Subcutaneous adipose tissue (tissue), 4 donors: Measurements from ENCODE around the gene TOM1L1. TPM values are rescaled to one million over a fixed set of nuclear protein-coding genes. Genes with fewer than 3 reads are reported as not detected.

Source experiments
- total RNA-seq, 4 donors: library from RNA; depleted of rRNA; stranded (reverse); fragments of >200 nt; gene quantifications; one replicate each; pipeline ENCODE4 v1.1.0, GENCODE V29; 2016
- TF ChIP-seq, protein P1 (sequence below): fragments of 450-650 bp; IDR thresholded peaks from one replicate; pipeline ENCODE4 v1.5.1; 2016; ENCODE audit warnings: low read depth, mild to moderate bottlenecking, control low read depth, antibody characterized with exemption, moderate library complexity

The TOM1L1 gene
- total RNA-seq, 4 donors from 2014 or later = 10.7 to 15.9 (median 12.4) TPM

- TF ChIP-seq, protein P1, sequence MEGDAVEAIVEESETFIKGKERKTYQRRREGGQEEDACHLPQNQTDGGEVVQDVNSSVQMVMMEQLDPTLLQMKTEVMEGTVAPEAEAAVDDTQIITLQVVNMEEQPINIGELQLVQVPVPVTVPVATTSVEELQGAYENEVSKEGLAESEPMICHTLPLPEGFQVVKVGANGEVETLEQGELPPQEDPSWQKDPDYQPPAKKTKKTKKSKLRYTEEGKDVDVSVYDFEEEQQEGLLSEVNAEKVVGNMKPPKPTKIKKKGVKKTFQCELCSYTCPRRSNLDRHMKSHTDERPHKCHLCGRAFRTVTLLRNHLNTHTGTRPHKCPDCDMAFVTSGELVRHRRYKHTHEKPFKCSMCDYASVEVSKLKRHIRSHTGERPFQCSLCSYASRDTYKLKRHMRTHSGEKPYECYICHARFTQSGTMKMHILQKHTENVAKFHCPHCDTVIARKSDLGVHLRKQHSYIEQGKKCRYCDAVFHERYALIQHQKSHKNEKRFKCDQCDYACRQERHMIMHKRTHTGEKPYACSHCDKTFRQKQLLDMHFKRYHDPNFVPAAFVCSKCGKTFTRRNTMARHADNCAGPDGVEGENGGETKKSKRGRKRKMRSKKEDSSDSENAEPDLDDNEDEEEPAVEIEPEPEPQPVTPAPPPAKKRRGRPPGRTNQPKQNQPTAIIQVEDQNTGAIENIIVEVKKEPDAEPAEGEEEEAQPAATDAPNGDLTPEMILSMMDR = no peak
These were observed 35.9 kb upstream of the TOM1L1 start for GRCh38 chr17:54864636-54865356.

GRCh38 chr17:54867634-54868033, 33.0 kb upstream of the TOM1L1 start:
- TF ChIP-seq, protein P1 = no peak

DNA sequence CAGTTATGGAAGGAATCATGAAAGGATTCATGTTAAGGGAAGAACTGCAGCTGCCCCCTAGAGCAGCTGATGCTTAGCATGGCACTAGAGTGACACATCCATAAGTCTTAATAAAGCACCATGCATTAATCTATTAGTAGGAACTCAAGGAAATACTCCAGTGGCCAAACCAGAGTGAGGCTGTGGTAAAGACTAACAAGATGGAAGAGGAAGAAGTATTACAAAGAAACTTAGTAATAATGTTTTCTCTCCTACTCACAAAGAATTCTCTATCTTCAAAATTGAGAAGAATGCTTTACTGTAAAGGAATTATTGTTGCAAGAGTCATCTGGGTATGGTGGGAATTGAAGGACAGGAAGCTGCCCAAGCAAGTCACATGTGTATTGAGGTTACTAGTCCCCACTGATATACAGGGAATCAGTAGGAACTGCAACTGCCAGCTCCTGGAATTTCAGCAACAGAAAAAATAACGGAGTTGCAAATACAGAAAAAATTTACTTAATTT, 29.9 kb upstream of the TOM1L1 start:
- TF ChIP-seq, protein P1 = no peak

DNA sequence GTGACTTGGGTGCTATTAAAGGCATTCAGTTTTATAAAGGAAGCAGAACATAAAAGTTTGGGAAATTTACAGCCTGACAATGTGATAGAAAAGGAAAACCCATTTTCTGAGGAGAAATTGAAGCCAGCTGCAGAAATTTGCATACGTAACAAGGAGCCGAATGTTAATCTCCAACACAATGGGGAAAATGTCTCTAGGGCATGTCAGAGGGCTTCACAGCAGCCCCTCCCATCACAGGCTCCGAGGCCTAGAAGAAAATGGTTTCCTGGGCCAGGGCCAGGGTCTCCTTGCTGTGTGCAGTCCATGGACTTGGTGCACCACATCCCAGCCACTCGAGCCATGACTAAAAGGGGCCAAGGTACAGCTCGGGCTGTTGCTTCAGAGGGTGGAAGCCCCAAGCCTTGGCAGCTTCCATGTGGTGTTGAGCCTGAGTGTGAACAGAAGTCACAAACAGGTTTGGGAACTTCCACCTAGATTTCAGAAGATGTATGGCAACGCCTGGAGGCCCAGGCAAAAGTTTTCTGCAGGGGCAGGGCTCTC, 23.9 kb upstream of the TOM1L1 start:
- TF ChIP-seq, protein P1 = no peak

DNA sequence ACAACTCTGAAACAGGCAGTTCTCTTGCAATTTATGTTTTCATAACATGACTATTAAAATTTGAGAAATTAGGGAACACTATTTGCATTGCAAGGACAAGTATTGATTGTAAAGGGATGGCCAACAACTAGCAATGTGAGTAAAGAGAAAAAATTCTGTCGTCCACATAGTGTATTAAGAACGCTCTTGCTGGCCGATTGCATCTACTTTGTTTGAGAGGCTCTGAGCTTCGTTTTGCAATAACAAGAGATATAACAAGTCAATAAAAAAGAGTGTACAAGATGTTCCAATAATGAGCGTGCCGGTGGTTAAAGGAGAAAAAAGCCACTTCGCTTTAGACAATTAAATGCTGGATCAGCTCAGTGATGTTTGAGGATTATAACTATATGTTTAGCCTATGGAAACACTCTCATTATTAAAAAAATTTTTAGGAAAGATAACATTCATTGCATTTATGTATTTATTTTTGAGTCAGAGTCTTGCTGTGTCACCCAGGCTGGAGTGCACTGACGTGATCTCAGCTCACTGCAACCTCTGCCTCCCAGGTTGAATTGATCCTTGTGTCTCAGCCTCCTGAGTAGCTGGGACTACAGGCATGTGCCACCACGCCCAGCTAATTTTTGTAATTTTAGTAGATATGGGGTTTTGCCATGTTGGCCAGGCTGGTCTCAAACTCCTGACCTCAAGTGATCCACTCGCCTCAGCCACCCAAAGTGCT, 19.2 kb upstream of the TOM1L1 start:
- TF ChIP-seq, protein P1 = no peak

DNA sequence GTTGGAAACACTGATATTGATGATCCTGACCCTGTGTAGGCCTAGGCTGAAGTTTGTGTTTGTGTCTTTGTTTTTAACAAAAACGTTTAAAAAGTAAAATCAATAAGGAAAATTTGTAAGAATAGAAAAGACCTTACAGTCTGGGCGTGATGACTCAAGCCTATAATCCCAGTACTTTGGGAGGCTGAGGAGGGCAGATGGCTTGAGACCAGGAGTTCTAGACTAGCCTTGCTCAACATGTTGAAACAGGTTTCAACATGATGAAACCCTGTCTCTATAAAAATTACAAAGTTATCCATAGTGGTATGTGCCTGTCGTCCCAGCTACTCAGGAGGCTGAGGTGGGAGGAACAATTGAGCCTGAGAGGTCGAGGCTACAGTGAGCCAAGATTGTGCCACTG, 18.3 kb upstream of the TOM1L1 start:
- TF ChIP-seq, protein P1 = no peak

DNA sequence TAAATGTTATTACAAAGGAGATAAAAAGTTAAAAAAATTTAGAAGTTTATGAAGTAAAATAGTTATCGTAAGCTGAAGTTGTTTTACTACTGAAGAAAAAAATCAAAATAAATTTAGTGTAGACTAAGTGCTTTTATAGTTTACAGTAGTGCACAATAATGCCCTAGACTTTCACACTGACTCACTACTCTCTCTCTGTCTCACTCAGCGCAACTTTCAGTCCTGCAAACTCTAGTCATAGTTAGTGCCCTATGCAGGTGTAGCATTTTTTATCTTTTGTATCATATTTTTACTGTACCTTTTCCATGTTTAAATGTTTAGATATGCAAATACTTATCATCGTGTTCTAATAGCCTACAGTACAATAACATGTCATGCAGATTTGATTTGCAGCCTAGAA, 17.7 kb upstream of the TOM1L1 start:
- TF ChIP-seq, protein P1 = no peak
